Endothelial cell (in vitro differentiated cells): ENCODE data around the gene LVRN. TPM values are rescaled to one million over a fixed set of nuclear protein-coding genes. Genes with fewer than 3 reads are reported as not detected.

Experiments used
- DNase-seq: peaks from one replicate; pipeline ENCODE4 v3.0.0; 2021; ENCODE audit warnings: low spot score
- H3K27ac Mint-ChIP-seq: one replicate; pipeline ENCODE4 v1.8.0; 2021; ENCODE audit warnings: mixed read lengths, inconsistent platforms; ENCODE audit not compliant: unreplicated experiment
- H3K27me3 Mint-ChIP-seq: one replicate; pipeline ENCODE4 v1.8.0; 2021; ENCODE audit warnings: mild to moderate bottlenecking, moderate library complexity, mixed read lengths, inconsistent platforms; ENCODE audit not compliant: unreplicated experiment
- H3K36me3 Mint-ChIP-seq: one replicate; pipeline ENCODE4 v1.8.0; 2021; ENCODE audit warnings: mild to moderate bottlenecking, low read depth, mixed read lengths, inconsistent platforms; ENCODE audit not compliant: unreplicated experiment
- H3K4me1 Mint-ChIP-seq: one replicate; pipeline ENCODE4 v1.8.0; 2021; ENCODE audit warnings: mild to moderate bottlenecking, mixed read lengths, inconsistent platforms; ENCODE audit not compliant: unreplicated experiment
- H3K4me3 Mint-ChIP-seq: one replicate; pipeline ENCODE4 v1.8.0; 2021; ENCODE audit warnings: mild to moderate bottlenecking, mixed read lengths, inconsistent platforms; ENCODE audit not compliant: unreplicated experiment
- H3K9me3 Mint-ChIP-seq: one replicate; pipeline ENCODE4 v1.8.0; 2021; ENCODE audit warnings: mixed read lengths, inconsistent platforms; ENCODE audit not compliant: unreplicated experiment
- CTCF ChIP-seq: fragments of 200-600 bp; sonication (generic); IDR thresholded peaks from one replicate; pipeline ENCODE4 v1.5.0; 2021; ENCODE audit warnings: antibody characterized with exemption; ENCODE audit not compliant: unreplicated experiment
- total RNA-seq: library from RNA; stranded (reverse); fragmentation: NEBNext Ultra II Directional; extraction: Animal tissue kit (Norgen Biotek cat#: 25700); gene quantifications from one replicate; pipeline ENCODE4 v1.2.1, GENCODE V29; 2021; ENCODE audit not compliant: unreplicated experiment

LVRN gene
- total RNA-seq, 1 donor from 2014 or later = 1.3 TPM

- TF ChIP-seq CTCF = no peak
- Mint-ChIP-seq H3K27me3 (peaks cover 1% of the 10 kb centered on the region), H3K4me3 (no peak overlapping the region), H3K27ac (no peak overlapping the region), H3K4me1 (peaks cover 23% of the 10 kb centered on the region), H3K9me3 (no peaks in the 10 kb centered on the region), H3K36me3 (no peaks in the 10 kb centered on the region)
- DNase-seq = no peak
Observed at GRCh38 chr5:116035123-116035522, 72.8 kb downstream of the LVRN start.

GRCh38 chr5:116037236-116037822 lies 75.1 kb downstream of the LVRN start:
- Mint-ChIP-seq H3K27me3 (peaks cover 1% of the 10 kb centered on the region), H3K4me3 (no peak overlapping the region), H3K4me1 (peaks cover 23% of the 10 kb centered on the region), H3K27ac (no peak overlapping the region), H3K36me3 (no peaks in the 10 kb centered on the region), H3K9me3 (no peaks in the 10 kb centered on the region)
- no peak for DNase-seq
- no peak for TF ChIP-seq CTCF

GRCh38 chr5:116038817-116039216 lies 76.5 kb downstream of the LVRN start:
- no peaks in the 10 kb centered on the region for H3K36me3 Mint-ChIP-seq
- H3K27me3 Mint-ChIP-seq = peaks cover 1% of the 10 kb centered on the region
- TF ChIP-seq CTCF = no peak
- H3K4me1 Mint-ChIP-seq = peaks cover 23% of the 10 kb centered on the region
- H3K4me3 Mint-ChIP-seq = no peak overlapping the region
- H3K27ac Mint-ChIP-seq = no peak overlapping the region
- H3K9me3 Mint-ChIP-seq = no peaks in the 10 kb centered on the region
- DNase-seq = no peak

DNA sequence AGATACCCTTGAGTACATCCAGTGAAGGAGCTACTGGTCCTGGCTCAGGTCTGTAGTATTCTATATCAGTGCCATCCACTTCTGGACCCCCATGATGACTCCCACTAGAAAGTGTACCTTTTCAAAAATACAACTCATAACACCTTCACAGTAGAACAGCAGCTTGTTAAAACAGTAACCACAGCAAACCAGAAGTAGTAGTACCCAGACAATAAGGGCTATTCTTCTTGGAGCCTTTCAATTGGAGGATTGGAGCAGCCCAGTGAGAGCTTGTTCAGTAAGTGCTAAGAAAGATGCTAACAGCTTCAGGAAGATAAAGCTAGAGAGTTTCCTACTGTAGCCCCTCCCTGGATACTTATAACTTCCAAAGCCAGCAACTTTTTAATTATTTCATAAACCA lies 80.1 kb downstream of the LVRN start:
- Mint-ChIP-seq H3K4me3 (no peak overlapping the region), H3K4me1 (peaks cover 14% of the 10 kb centered on the region), H3K36me3 (no peaks in the 10 kb centered on the region), H3K27ac (no peak overlapping the region), H3K27me3 (no peaks in the 10 kb centered on the region), H3K9me3 (no peaks in the 10 kb centered on the region)
- no peak for TF ChIP-seq CTCF
- DNase-seq = no peak

DNA sequence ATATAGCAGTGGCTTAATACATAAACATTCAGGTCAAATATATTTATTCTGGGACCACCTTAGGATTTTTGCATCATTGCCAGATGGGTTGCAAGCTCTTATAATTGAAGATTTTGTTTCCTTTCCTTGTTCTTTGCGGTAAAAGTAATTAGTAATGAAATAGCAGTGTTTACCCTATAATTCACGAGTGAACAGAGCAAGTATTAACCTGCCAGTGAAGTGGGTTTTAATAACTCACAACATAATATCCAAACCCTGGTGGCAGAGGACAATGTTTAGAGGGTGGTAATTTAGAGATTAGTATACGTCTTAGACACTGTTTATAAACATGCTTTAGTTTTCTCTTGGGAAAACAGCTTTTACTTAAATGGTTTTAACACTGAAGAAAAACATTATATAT lies 81.8 kb downstream of the LVRN start:
- no peak for TF ChIP-seq CTCF
- H3K4me1 Mint-ChIP-seq = peaks cover 1% of the 10 kb centered on the region
- H3K9me3 Mint-ChIP-seq = no peaks in the 10 kb centered on the region
- no peaks in the 10 kb centered on the region for H3K36me3 Mint-ChIP-seq
- H3K27ac Mint-ChIP-seq = no peak overlapping the region
- DNase-seq = no peak
- H3K27me3 Mint-ChIP-seq = no peaks in the 10 kb centered on the region
- H3K4me3 Mint-ChIP-seq = no peak overlapping the region
